ENCODE results near the gene MRPL48.

The MRPL48 gene

GRCh38 chr11:73812234-73812633 is 24.6 kb downstream of the MRPL48 start:
- no peak for TF ChIP-seq CTCF (IDR thresholded peaks at IDR 0.05; ENCODE audit: low read depth, low read length)
- DNase-seq (ENCODE audit: extremely low read depth, low read depth): no peak

GRCh38 chr11:73814812-73815211 is 27.1 kb downstream of the MRPL48 start:
- TF ChIP-seq CTCF (IDR thresholded peaks at IDR 0.05; ENCODE audit: low read depth, low read length): no peak
- no peak for DNase-seq (ENCODE audit: extremely low read depth, low read depth)

GRCh38 chr11:73818846-73819245 is 31.2 kb downstream of the MRPL48 start:
- TF ChIP-seq CTCF (IDR thresholded peaks at IDR 0.05; ENCODE audit: low read depth, low read length): no peak
- no peak for DNase-seq (ENCODE audit: extremely low read depth, low read depth)

GRCh38 chr11:73830261-73830660 is 42.6 kb downstream of the MRPL48 start:
- TF ChIP-seq CTCF (IDR thresholded peaks at IDR 0.05; ENCODE audit: low read depth, low read length): no peak
- DNase-seq (ENCODE audit: extremely low read depth, low read depth): no peak

GRCh38 chr11:73833067-73833466 is 45.4 kb downstream of the MRPL48 start:
- no peak for TF ChIP-seq CTCF (IDR thresholded peaks at IDR 0.05; ENCODE audit: low read depth, low read length)
- no peak for DNase-seq (ENCODE audit: extremely low read depth, low read depth)

- DNase-seq (ENCODE audit: extremely low read depth, low read depth): no peak
- TF ChIP-seq CTCF (IDR thresholded peaks at IDR 0.05; ENCODE audit: low read depth, low read length): no peak
Measured at GRCh38 chr11:73838443-73839122, 50.9 kb downstream of the MRPL48 start.

GRCh38 chr11:73839123-73839457 is 51.4 kb downstream of the MRPL48 start:
- TF ChIP-seq CTCF (IDR thresholded peaks at IDR 0.05; ENCODE audit: low read depth, low read length): no peak

More at GRCh38 chr11:73839123-73839457, 51.4 kb downstream of the MRPL48 start:
- no peak for DNase-seq (ENCODE audit: extremely low read depth, low read depth)
